WERI-Rb-1 (cell line): ENCODE measurements around the gene MYRF.

Experiments
- DNase-seq: peaks from one replicate; pipeline ENCODE4 v3.0.0-alpha.2; 2020
- H3K27ac ChIP-seq: fragments of 250-450 bp; sonication (Bioruptor Pico); 2 replicates; pipeline ENCODE4 v1.5.1; 2020; ENCODE audit warnings: mild to moderate bottlenecking, moderate library complexity
- H3K27me3 ChIP-seq: fragments of 250-450 bp; sonication (Bioruptor Pico); 2 replicates; pipeline ENCODE4 v1.5.1; 2021; ENCODE audit warnings: mild to moderate bottlenecking, low read depth, moderate library complexity; ENCODE audit not compliant: insufficient read depth, severe bottlenecking
- H3K36me3 ChIP-seq: fragments of 250-450 bp; sonication (Bioruptor Pico); 2 replicates; pipeline ENCODE4 v1.5.1; 2020; ENCODE audit warnings: mild to moderate bottlenecking, moderate library complexity
- H3K4me3 ChIP-seq: 2 replicates; pipeline ENCODE4 v1.5.1; 2011; ENCODE audit warnings: low read depth, mild to moderate bottlenecking, control low read depth, low read length
- H3K9me3 ChIP-seq: fragments of 250-450 bp; sonication (Bioruptor Pico); 2 replicates; pipeline ENCODE4 v1.5.1; 2021; ENCODE audit warnings: mild to moderate bottlenecking, moderate library complexity; ENCODE audit not compliant: severe bottlenecking
- TF ChIP-seq, protein P1 (sequence below): IDR thresholded peaks from 2 replicates; pipeline ENCODE4 v1.5.1; 2011; ENCODE audit warnings: low read depth, mild to moderate bottlenecking, control low read depth, inconsistent platforms, low read length

Gene MYRF

DNA sequence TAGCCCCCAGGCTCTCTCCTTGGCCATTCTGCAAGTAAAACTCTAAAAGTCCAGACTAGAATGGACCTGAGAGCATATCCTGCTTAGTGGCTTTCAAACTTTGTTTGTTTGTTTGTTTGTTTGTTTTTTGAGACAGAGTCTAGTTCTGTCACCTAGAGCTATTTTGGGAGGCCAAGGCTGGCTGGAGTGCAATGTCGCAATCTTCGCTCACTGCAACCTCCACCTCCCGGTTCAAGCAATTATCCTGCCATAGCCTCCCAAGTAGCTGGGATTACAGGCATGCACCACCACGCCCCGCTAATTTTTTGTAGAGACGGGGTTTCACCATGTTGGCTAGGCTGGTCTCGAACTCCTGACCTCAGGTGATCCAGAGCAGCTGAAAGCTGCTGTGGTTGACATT lies 43.3 kb upstream of the MYRF start:
- H3K27me3 ChIP-seq: peaks cover 16% of the 10 kb centered on the region
- no peaks in the 10 kb centered on the region for H3K9me3 ChIP-seq
- H3K4me3 ChIP-seq: no peak overlapping the region
- no peaks in the 10 kb centered on the region for H3K36me3 ChIP-seq
- H3K27ac ChIP-seq: no peak overlapping the region
- no peak for DNase-seq
- TF ChIP-seq, protein P1, sequence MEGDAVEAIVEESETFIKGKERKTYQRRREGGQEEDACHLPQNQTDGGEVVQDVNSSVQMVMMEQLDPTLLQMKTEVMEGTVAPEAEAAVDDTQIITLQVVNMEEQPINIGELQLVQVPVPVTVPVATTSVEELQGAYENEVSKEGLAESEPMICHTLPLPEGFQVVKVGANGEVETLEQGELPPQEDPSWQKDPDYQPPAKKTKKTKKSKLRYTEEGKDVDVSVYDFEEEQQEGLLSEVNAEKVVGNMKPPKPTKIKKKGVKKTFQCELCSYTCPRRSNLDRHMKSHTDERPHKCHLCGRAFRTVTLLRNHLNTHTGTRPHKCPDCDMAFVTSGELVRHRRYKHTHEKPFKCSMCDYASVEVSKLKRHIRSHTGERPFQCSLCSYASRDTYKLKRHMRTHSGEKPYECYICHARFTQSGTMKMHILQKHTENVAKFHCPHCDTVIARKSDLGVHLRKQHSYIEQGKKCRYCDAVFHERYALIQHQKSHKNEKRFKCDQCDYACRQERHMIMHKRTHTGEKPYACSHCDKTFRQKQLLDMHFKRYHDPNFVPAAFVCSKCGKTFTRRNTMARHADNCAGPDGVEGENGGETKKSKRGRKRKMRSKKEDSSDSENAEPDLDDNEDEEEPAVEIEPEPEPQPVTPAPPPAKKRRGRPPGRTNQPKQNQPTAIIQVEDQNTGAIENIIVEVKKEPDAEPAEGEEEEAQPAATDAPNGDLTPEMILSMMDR: no peak

DNA sequence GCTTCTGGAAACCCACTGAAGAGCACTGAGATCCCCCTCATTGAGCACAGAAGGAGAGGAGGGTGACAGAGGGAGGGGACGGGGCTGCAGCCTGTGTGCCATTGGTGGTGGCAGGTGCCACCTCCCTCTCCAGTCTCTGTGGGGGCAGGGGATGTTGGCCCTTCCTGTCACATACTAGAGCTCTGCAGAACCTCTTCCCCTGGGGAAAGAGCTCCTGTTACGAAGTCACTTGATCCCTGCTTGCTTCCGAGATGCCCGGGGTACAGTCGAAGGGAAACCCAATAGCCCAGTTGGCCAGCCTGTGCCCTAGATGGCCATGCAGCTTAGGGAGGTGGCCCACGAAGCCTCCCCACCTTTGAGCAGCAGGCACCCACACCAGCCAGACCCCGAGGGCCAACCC lies 42.9 kb upstream of the MYRF start:
- Histone ChIP-seq H3K36me3 (no peaks in the 10 kb centered on the region), H3K27ac (no peak overlapping the region), H3K9me3 (no peaks in the 10 kb centered on the region), H3K4me3 (no peak overlapping the region), H3K27me3 (peaks cover 11% of the 10 kb centered on the region)
- DNase-seq: no peak
- TF ChIP-seq, protein P1: no peak

DNA sequence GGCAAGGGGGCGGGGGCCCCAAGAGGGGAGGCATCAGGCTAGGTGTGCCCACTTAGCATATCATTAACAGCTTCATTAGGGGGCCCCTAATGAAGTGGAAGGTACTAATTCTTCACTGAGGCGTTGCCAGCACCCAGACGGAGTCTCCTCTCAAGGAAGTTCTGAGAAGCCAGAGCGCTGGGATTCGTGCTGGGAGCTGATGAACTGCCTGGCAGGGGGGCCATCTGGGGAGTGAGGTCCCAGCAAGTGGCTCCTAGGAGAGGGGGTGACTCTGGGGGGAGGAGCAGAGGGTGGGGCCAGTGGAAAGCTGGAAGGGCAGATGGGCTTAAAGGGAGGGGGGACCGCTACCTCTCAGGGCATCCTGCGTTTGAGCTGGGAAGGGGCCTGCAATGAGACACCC lies 42.4 kb upstream of the MYRF start:
- no peaks in the 10 kb centered on the region for H3K36me3 ChIP-seq
- TF ChIP-seq, protein P1: no peak
- no peak for DNase-seq
- H3K9me3 ChIP-seq: no peaks in the 10 kb centered on the region
- H3K27me3 ChIP-seq: peaks cover 7% of the 10 kb centered on the region
- H3K27ac ChIP-seq: no peak overlapping the region
- H3K4me3 ChIP-seq: no peak overlapping the region

DNA sequence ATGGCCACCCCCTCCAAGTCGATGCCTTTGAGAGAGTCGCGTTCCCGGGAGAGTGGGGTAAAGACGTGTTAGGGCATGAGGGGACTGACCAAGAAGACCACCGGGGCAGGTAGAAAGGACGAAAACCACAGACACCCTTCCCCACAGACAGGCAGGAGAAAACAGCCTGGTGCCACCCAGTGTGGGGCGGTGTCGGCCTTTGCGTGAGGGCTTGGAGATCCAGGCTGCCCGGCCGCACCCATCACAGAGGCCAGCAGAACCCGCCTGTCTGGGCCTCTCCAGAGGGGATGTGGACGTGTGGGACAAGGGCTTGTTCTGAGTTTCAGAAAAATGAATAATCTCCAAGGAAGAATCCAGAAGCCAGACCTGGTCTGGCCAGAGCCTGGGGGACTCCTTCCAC lies 41.4 kb upstream of the MYRF start:
- TF ChIP-seq, protein P1: no peak
- Histone ChIP-seq H3K27me3 (no peaks in the 10 kb centered on the region), H3K4me3 (no peak overlapping the region), H3K36me3 (no peaks in the 10 kb centered on the region), H3K27ac (0 out of 2 replicates have a peak overlapping the region, but pooled peaks have one; percentile 17), H3K9me3 (no peaks in the 10 kb centered on the region)
- DNase-seq: no peak

DNA sequence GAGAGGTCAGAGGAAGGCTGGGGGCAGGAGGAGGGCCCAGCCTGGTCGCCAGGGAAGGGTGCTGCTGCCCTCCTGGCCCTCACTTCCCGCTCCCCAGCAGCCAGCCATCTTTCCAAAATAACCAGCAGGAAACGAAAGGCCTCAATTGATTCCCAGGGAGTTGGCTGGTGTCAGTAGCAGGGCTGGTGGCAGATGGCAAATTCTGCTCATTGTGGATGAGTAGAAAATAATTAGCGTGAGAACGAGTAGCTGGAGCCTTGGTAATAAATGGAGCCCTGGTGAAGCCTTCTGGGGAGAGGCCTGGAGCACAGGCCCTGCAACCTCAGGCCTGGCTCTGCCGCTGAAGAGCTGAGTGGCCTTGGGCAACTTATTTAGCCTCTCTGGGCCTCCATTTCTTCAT lies 40.9 kb upstream of the MYRF start:
- TF ChIP-seq, protein P1: no peak
- H3K9me3 ChIP-seq: no peaks in the 10 kb centered on the region
- H3K36me3 ChIP-seq: no peaks in the 10 kb centered on the region
- DNase-seq: peak; percentile 44
- no peaks in the 10 kb centered on the region for H3K27me3 ChIP-seq
- H3K27ac ChIP-seq: 0 out of 2 replicates have a peak overlapping the region, but pooled peaks have one; percentile 17
- H3K4me3 ChIP-seq: no peak overlapping the region

DNA sequence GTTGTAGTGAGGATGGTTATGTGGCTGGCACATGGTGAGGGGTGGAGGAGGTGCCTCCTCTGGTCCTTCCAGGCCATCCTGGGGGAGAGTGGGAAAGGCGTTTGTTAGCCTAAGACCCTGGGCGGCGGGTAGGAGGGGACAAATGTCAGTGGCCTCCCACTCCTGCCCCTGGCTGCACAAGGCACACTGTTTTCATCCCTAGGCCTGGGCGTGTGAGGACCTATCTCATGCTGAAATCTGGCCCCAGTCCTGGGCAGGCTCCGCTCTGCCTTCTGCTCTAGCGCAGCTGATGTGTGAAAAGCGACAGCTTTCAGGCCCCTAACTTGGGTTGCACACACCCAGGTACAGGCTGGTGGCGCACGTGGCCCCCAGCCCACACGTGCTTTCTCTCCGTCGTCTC lies 40.1 kb upstream of the MYRF start:
- H3K4me3 ChIP-seq: no peak overlapping the region
- DNase-seq: no peak
- no peaks in the 10 kb centered on the region for H3K9me3 ChIP-seq
- no peaks in the 10 kb centered on the region for H3K27me3 ChIP-seq
- H3K36me3 ChIP-seq: no peaks in the 10 kb centered on the region
- no peak overlapping the region for H3K27ac ChIP-seq
- TF ChIP-seq, protein P1: no peak
